Nephron (organoid): ENCODE results near the gene RNF212B.
A peak's percentile ranks its signal among the peaks of the same experiment; 100 is the strongest.

Experiments used
- H3K27ac Mint-ChIP-seq, 3 experiments: 2 replicates each; pipeline ENCODE4 v1.8.0; 2020; ENCODE audit warnings: mixed read lengths in 3 of 3, mild to moderate bottlenecking in 2 of 3, moderate library complexity in 1 of 3
- H3K27me3 Mint-ChIP-seq: 2 replicates; pipeline ENCODE4 v1.8.0; 2021; ENCODE audit warnings: low read depth, mild to moderate bottlenecking, moderate library complexity, mixed read lengths
- H3K36me3 Mint-ChIP-seq: 2 replicates; pipeline ENCODE4 v1.8.0; 2020; ENCODE audit warnings: low read depth, mixed read lengths
- H3K4me1 Mint-ChIP-seq: 2 replicates; pipeline ENCODE4 v1.8.0; 2020; ENCODE audit warnings: mixed read lengths
- H3K4me3 Mint-ChIP-seq, 3 experiments: 2 replicates each; pipeline ENCODE4 v1.8.0; 2020; ENCODE audit warnings: mild to moderate bottlenecking in 3 of 3, mixed read lengths in 3 of 3, moderate library complexity in 2 of 3
- H3K9me3 Mint-ChIP-seq: 2 replicates; pipeline ENCODE4 v1.8.0; 2020; ENCODE audit warnings: mixed read lengths
- CTCF ChIP-seq, 3 experiments: fragments of 200-600 bp; sonication (generic); IDR thresholded peaks; one replicate each; pipeline ENCODE4 v1.5.0; 2021; ENCODE audit warnings: antibody characterized with exemption in 3 of 3; ENCODE audit not compliant: unreplicated experiment in 3 of 3

Gene RNF212B

GRCh38 chr14:23286902-23287479 is 49.3 kb downstream of the RNF212B start:
- Mint-ChIP-seq H3K4me1 (peaks cover 25% of the 10 kb centered on the region), H3K9me3 (no peaks in the 10 kb centered on the region), H3K27ac (peak overlapping the region; percentile 91 to 99 (median 98)), H3K4me3 (peak overlapping the region; percentile 92 to 93 (median 93)), H3K27me3 (peaks cover 22% of the 10 kb centered on the region), H3K36me3 (no peaks in the 10 kb centered on the region)
- TF ChIP-seq CTCF (IDR thresholded peaks at IDR 0.05; ENCODE audit: unreplicated experiment in 3 of 3), result no peak

- H3K27ac Mint-ChIP-seq, result peak overlapping the region in 2 of 3 experiments; percentile 9 to 50
- H3K36me3 Mint-ChIP-seq, result no peaks in the 10 kb centered on the region
- no peak overlapping the region for H3K4me3 Mint-ChIP-seq
- peak; percentile 76 to 84 (median 77) for TF ChIP-seq CTCF (IDR thresholded peaks at IDR 0.05; ENCODE audit: unreplicated experiment in 3 of 3)
- peaks cover 20% of the 10 kb centered on the region for H3K4me1 Mint-ChIP-seq
- H3K27me3 Mint-ChIP-seq, result peaks cover 27% of the 10 kb centered on the region
- no peaks in the 10 kb centered on the region for H3K9me3 Mint-ChIP-seq
Observed at GRCh38 chr14:23294734-23295561, 57.2 kb downstream of the RNF212B start.

- Mint-ChIP-seq H3K27ac (peak overlapping the region; percentile 17 to 68 (median 24)), H3K4me1 (peaks cover 25% of the 10 kb centered on the region), H3K4me3 (peak overlapping the region in 1 of 3 experiments; percentile 36), H3K27me3 (peaks cover 22% of the 10 kb centered on the region), H3K9me3 (no peaks in the 10 kb centered on the region), H3K36me3 (no peaks in the 10 kb centered on the region)
- no peak for TF ChIP-seq CTCF (IDR thresholded peaks at IDR 0.05; ENCODE audit: unreplicated experiment in 3 of 3)
Observed at GRCh38 chr14:23296012-23296777, 58.5 kb downstream of the RNF212B start.

GRCh38 chr14:23297096-23297495 is 59.4 kb downstream of the RNF212B start:
- Mint-ChIP-seq H3K4me1 (peaks cover 25% of the 10 kb centered on the region), H3K27ac (peak overlapping the region; percentile 24 to 68 (median 34)), H3K9me3 (no peaks in the 10 kb centered on the region), H3K27me3 (peaks cover 13% of the 10 kb centered on the region), H3K36me3 (no peaks in the 10 kb centered on the region), H3K4me3 (peak overlapping the region in 2 of 3 experiments; percentile 45 to 60)
- TF ChIP-seq CTCF (IDR thresholded peaks at IDR 0.05; ENCODE audit: unreplicated experiment in 3 of 3), result no peak

- Mint-ChIP-seq H3K4me1 (peaks cover 25% of the 10 kb centered on the region), H3K36me3 (no peaks in the 10 kb centered on the region), H3K27me3 (peaks cover 12% of the 10 kb centered on the region), H3K27ac (peak overlapping the region; percentile 21 to 68 (median 64)), H3K4me3 (peak overlapping the region in 2 of 3 experiments; percentile 29 to 40), H3K9me3 (no peaks in the 10 kb centered on the region)
- TF ChIP-seq CTCF (IDR thresholded peaks at IDR 0.05; ENCODE audit: unreplicated experiment in 3 of 3), result no peak
Observed at GRCh38 chr14:23297611-23298277, 60.0 kb downstream of the RNF212B start.
